ENCODE measurements around the gene BCL11B.

GRCh38 chr14:99257122-99257672, 14.8 kb downstream of the BCL11B start:
- TF ChIP-seq PATZ1 (CRISPR knock-in tag; IDR thresholded peaks at IDR 0.05; ENCODE audit: borderline replicate concordance): no peak
- TF ChIP-seq CREB5 (CRISPR knock-in tag; IDR thresholded peaks at IDR 0.05; ENCODE audit: low read depth): no peak
